ENCODE results near the gene TAB2. TPM values are rescaled to one million over a fixed set of nuclear protein-coding genes. Genes with fewer than 3 reads are reported as not detected.
A peak's percentile ranks its signal among the peaks of the same experiment; 100 is the strongest.

Gene TAB2
- total RNA-seq, 1 experiment from 2014 or later: 14.7 TPM

DNA sequence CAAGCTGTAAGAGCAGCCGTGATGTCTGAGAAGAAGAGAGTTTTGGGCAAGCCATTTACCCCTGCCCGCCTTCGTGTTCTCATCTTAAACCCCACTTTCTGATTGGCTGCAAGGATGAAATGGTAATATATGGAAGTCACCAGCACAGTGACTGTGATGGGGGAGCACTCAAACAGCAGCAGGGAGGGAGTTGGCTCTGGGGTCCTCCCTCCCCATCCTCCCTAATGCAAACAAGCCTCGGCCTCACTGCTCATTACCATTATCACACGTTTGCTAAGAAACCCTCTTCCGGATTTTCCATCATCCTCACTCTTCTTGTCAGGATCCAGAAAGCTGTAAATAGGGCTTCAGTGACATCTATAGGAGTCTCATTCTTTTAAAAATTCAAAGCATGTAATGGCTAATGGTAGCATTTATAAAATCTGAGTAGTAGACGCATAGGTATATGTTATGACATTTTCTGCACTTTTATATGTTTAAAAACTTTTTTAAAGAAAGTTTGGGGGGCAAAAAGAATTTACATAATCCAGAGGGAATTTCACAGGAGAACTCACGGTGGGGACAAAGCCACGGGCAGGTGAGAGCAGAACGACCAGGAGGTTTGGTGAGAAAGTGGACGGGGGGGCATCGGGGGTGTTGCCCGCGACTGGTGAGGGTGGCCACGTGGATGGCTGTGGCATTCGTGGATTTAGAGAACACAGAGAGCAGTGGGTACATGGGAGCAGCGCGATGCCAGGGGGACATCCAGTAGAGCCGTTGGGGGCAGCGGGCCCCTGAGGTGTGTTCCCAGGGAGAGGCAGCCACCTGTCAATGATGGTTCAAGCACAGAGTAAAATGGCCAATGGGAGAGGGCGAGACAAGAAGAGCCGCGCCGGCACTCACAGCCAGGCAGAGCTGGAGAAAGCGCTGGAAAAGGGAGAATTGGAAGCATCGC lies 112.2 kb downstream of the TAB2 start:
- no peak overlapping the region for H3K27ac ChIP-seq (ENCODE audit: low read length)
- no peaks in the 10 kb centered on the region for H3K9me2 ChIP-seq (replicated peaks; ENCODE audit: low read length)
- ChIA-PET POLR2A (ENCODE audit: unreplicated experiment) (no interaction called here), CTCF (no interaction called here)
- no peak overlapping the region for H3K4me2 ChIP-seq (ENCODE audit: low read length)
- H3K4me1 ChIP-seq (ENCODE audit: insufficient read depth, low read length): no peaks in the 10 kb centered on the region
- no TSS peak for BruUV-seq (replicated peaks)
- TF ChIP-seq EZH2phosphoT487 (IDR thresholded peaks at IDR 0.05; ENCODE audit: borderline replicate concordance, low read length): no peak
- TF ChIP-seq, protein P1, sequence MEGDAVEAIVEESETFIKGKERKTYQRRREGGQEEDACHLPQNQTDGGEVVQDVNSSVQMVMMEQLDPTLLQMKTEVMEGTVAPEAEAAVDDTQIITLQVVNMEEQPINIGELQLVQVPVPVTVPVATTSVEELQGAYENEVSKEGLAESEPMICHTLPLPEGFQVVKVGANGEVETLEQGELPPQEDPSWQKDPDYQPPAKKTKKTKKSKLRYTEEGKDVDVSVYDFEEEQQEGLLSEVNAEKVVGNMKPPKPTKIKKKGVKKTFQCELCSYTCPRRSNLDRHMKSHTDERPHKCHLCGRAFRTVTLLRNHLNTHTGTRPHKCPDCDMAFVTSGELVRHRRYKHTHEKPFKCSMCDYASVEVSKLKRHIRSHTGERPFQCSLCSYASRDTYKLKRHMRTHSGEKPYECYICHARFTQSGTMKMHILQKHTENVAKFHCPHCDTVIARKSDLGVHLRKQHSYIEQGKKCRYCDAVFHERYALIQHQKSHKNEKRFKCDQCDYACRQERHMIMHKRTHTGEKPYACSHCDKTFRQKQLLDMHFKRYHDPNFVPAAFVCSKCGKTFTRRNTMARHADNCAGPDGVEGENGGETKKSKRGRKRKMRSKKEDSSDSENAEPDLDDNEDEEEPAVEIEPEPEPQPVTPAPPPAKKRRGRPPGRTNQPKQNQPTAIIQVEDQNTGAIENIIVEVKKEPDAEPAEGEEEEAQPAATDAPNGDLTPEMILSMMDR (conservative IDR thresholded peaks at IDR 0.05; ENCODE audit: low read depth, low read length): no peak
- TF ChIP-seq EZH2 (IDR thresholded peaks at IDR 0.05; ENCODE audit: low read length, unreplicated experiment): no peak
- no peaks in the 10 kb centered on the region for H3K27me3 ChIP-seq (ENCODE audit: low read length)
- H3K79me2 ChIP-seq (ENCODE audit: low read length): no peaks in the 10 kb centered on the region
- H4K20me1 ChIP-seq (ENCODE audit: low read length): no peaks in the 10 kb centered on the region
- no peak overlapping the region for H2AFZ ChIP-seq (ENCODE audit: low read length)
- DNase-seq (no peak), ATAC-seq (no peak)
- H3K9ac ChIP-seq (ENCODE audit: low read length): no peak overlapping the region
- H3K36me3 ChIP-seq (ENCODE audit: low read depth, low read length): no peaks in the 10 kb centered on the region
- no peaks in the 10 kb centered on the region for H3F3A ChIP-seq (ENCODE audit: low read length, unreplicated experiment)
- no peaks in the 10 kb centered on the region for H3K9me3 ChIP-seq (ENCODE audit: low read length)
- no peak overlapping the region for H3K4me3 ChIP-seq (ENCODE audit: low read length)
- intact Hi-C loops (cut with micrococcal nuclease): loop anchor here (2.0 to 5.0 kb wide), 2 partner anchors 197 to 682 kb away; partner anchors contain the start of gene UST

DNA sequence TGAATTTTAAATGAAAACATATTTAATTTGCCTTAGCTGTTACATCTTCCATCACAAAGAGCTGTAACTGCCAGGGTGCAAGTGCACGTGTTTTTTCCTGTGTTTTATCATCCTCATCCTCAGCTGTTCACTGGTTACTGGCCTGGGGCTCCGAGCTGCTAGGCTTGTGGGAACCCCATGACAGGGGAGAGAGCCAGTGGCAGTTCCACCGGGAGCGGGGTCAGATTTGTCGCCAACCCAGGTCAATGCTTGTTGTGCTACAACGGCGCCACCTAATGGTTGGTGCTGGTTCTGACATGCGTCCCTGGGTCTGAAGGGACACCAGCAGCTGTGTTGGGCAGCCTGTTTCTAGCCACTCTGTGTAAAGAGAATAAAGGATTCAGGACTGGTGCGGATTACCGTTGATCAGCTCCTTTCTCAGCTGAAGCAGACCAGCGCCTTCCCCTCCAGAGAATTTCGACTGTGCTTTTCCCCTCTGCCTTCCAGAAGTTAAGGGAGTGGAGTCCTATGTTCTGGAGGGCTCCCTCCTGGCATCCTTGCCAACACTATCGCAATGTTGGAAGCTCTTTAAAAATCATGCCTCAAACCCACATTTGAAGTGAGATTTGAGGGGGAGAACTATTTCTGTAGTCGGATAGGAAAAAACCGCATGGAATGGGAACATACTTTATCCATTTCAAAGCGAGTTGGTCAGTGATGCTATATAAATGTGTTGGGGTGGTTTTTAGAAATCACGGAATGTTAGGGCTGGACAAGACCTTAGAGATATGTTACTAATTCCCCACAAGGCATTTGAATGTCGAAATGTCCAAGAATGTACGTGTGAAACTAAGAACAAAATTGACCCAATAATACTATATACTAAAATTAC lies 114.6 kb downstream of the TAB2 start:
- DNase-seq (peak; percentile 87), ATAC-seq (peak; percentile 94)
- Histone ChIP-seq H3K36me3 (ENCODE audit: low read depth, low read length) (no peaks in the 10 kb centered on the region), H3K9ac (ENCODE audit: low read length) (no peak overlapping the region), H3K4me3 (ENCODE audit: low read length) (no peak overlapping the region), H3K9me3 (ENCODE audit: low read length) (no peaks in the 10 kb centered on the region), H3K79me2 (ENCODE audit: low read length) (no peaks in the 10 kb centered on the region), H4K20me1 (ENCODE audit: low read length) (no peaks in the 10 kb centered on the region), H3K27me3 (ENCODE audit: low read length) (no peaks in the 10 kb centered on the region), H3F3A (ENCODE audit: low read length, unreplicated experiment) (no peaks in the 10 kb centered on the region), H3K4me2 (ENCODE audit: low read length) (peak overlapping the region; percentile 46), H3K4me1 (ENCODE audit: insufficient read depth, low read length) (no peaks in the 10 kb centered on the region), H3K27ac (ENCODE audit: low read length) (no peak overlapping the region), H2AFZ (ENCODE audit: low read length) (peak overlapping the region; percentile 68), H3K9me2 (replicated peaks; ENCODE audit: low read length) (no peaks in the 10 kb centered on the region)
- ChIA-PET CTCF (interaction anchor here (0.7 to 1.3 kb wide), 4 partner anchors 60 to 401 kb away, joined by 3 to 7 read pairs (median 6); no protein-coding TSS in a partner anchor), POLR2A (ENCODE audit: unreplicated experiment) (interaction anchor here (0.5 kb wide), 1 partner anchor 355 kb away, joined by 8 read pairs; no protein-coding TSS in a partner anchor)
- intact Hi-C loops (cut with micrococcal nuclease): loop anchor here (1.0 to 5.0 kb wide), 5 partner anchors 85 to 685 kb away; partner anchors contain the start of gene UST
- no TSS peak for BruUV-seq (replicated peaks)
- TF ChIP-seq, protein P1 (conservative IDR thresholded peaks at IDR 0.05; ENCODE audit: low read depth, low read length): peak; percentile 89
- no peak for TF ChIP-seq EZH2 (IDR thresholded peaks at IDR 0.05; ENCODE audit: low read length, unreplicated experiment)
- no peak for TF ChIP-seq EZH2phosphoT487 (IDR thresholded peaks at IDR 0.05; ENCODE audit: borderline replicate concordance, low read length)
